ENCODE measurements around the gene PCDHGA8. TPM values are rescaled to one million over a fixed set of nuclear protein-coding genes. Genes with fewer than 3 reads are reported as not detected.

The PCDHGA8 gene
- total RNA-seq, 1 experiment from 2014 or later, result not detected

DNA sequence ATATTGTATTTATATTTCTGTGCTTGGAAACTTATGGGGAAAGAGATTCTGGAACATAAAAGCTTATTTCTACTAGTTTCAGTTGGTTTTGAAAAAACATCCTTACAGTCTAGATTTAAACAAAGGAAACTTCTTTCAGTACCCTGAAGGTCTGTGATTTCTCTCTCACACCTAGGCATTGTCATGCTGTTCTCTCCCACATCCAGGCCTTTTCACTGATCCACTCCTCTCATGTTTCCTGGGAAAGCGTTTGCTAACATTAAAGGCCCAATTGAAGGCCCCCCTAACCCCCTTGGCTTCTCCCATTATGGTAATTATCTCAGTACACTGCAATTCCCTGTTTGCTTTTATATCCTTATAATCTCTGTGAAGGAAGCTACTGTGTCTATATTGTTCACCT is 49.7 kb upstream of the PCDHGA8 start:
- no TSS peak for BruUV-seq (replicated peaks)
- Histone ChIP-seq H4K20me1 (ENCODE audit: insufficient read depth) (no peaks in the 10 kb centered on the region), H3K4me1 (ENCODE audit: control insufficient read depth in 1 of 2, insufficient read depth in 2 of 2, low read length in 2 of 2) (no peaks in the 10 kb centered on the region), H3K9ac (ENCODE audit: low read length) (no peak overlapping the region), H3K4me2 (ENCODE audit: low read length) (no peak overlapping the region), H3K36me3 (ENCODE audit: control insufficient read depth in 1 of 2, insufficient read depth in 2 of 2, low read length in 2 of 2) (no peaks in the 10 kb centered on the region), H3K4me3 (replicated peaks in 1 of 2; ENCODE audit: low read depth in 1 of 2, low read length in 2 of 2) (no peak overlapping the region), H3K79me2 (ENCODE audit: insufficient read depth, low read length) (no peaks in the 10 kb centered on the region), H3K9me3 (ENCODE audit: control insufficient read depth in 1 of 2, insufficient read depth in 1 of 2, low read depth in 1 of 2, low read length in 2 of 2) (peaks cover 4% of the 10 kb centered on the region in 2 experiments; a peak in 2 of 4 replicates), H3K27ac (ENCODE audit: low read depth, low read length) (no peak overlapping the region), H3K9me2 (ENCODE audit: insufficient read depth) (no peaks in the 10 kb centered on the region), H2AFZ (ENCODE audit: low read depth, low read length, poor library complexity, severe bottlenecking) (no peak overlapping the region), H3K27me3 (ENCODE audit: insufficient read depth, low read length) (no peaks in the 10 kb centered on the region)
- POLR2A ChIA-PET, result no interaction called here
- no peak for DNase-seq (ENCODE audit: low read depth, low spot score)
- no peak for TF ChIP-seq EZH2 (IDR thresholded peaks at IDR 0.05)
- TF ChIP-seq, protein P1, sequence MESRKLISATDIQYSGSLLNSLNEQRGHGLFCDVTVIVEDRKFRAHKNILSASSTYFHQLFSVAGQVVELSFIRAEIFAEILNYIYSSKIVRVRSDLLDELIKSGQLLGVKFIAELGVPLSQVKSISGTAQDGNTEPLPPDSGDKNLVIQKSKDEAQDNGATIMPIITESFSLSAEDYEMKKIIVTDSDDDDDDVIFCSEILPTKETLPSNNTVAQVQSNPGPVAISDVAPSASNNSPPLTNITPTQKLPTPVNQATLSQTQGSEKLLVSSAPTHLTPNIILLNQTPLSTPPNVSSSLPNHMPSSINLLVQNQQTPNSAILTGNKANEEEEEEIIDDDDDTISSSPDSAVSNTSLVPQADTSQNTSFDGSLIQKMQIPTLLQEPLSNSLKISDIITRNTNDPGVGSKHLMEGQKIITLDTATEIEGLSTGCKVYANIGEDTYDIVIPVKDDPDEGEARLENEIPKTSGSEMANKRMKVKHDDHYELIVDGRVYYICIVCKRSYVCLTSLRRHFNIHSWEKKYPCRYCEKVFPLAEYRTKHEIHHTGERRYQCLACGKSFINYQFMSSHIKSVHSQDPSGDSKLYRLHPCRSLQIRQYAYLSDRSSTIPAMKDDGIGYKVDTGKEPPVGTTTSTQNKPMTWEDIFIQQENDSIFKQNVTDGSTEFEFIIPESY (IDR thresholded peaks at IDR 0.05; ENCODE audit: extremely low read depth, insufficient replicate concordance, low read length), result no peak
- RAD21 ChIA-PET (ENCODE audit: low non-redundant PET in 1 of 2, low total read pairs in 2 of 2, uncharacterized antibody in 2 of 2, unreplicated experiment in 2 of 2), result no interaction called here
- intact Hi-C loops (cut with micrococcal nuclease), result no loop called here
- no peak for ATAC-seq
- CTCF ChIA-PET, result no interaction called here

DNA sequence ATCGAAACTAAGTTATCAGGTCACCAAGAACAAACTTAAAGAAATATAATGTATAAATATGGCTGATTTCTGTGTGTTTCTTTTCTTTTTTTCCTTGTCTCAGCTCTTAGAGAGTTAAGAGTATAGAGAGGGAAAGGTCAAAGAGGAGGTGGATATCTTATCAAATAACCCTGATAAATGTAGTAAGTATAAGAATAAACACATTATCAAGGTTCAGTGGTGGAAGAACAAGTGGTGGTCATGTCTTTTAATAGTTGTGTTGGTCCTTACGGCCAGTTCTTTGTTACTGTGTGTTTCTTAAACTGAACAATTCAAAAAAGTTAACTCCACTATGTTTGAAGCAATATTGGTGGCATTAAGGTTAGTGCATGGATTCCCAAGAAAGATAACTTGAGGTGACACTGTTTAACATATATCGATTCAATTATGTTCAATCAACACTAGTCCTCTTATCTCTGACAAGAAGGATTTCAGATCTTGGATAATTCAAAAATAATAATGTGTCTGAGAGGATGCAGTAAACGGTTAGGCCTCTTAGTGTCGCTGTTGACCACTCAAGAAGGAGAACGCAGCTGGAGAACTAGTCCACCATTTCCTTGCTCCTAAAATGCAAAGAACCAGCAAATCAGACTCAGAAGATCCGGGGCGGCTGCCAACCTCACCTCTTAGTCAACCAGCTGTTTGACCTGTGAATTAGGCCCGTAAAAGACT is 49.0 kb upstream of the PCDHGA8 start, which contains the start of gene PCDHGA3:
Gene PCDHGA3 (plus strand): TSS at position 588 of the 711 bp plus-strand sequence. CDS start 205 bp downstream, outside the sequence.
- Histone ChIP-seq H4K20me1 (ENCODE audit: insufficient read depth) (no peaks in the 10 kb centered on the region), H3K9me3 (ENCODE audit: control insufficient read depth in 1 of 2, insufficient read depth in 1 of 2, low read depth in 1 of 2, low read length in 2 of 2) (peaks cover 4% of the 10 kb centered on the region in 2 experiments; a peak in 2 of 4 replicates), H3K9ac (ENCODE audit: low read length) (no peak within 1 kb of the TSS), H3K36me3 (ENCODE audit: control insufficient read depth in 1 of 2, insufficient read depth in 2 of 2, low read length in 2 of 2) (no peaks in the 10 kb centered on the region), H3K27me3 (ENCODE audit: insufficient read depth, low read length) (no peaks in the 10 kb centered on the region), H2AFZ (ENCODE audit: low read depth, low read length, poor library complexity, severe bottlenecking) (no peak within 1 kb of the TSS), H3K4me3 (replicated peaks in 1 of 2; ENCODE audit: low read depth in 1 of 2, low read length in 2 of 2) (no peak within 1 kb of the TSS), H3K27ac (ENCODE audit: low read depth, low read length) (no peak within 1 kb of the TSS), H3K4me2 (ENCODE audit: low read length) (no peak within 1 kb of the TSS), H3K79me2 (ENCODE audit: insufficient read depth, low read length) (no peaks in the 10 kb centered on the region), H3K9me2 (ENCODE audit: insufficient read depth) (no peaks in the 10 kb centered on the region), H3K4me1 (ENCODE audit: control insufficient read depth in 1 of 2, insufficient read depth in 2 of 2, low read length in 2 of 2) (no peaks in the 10 kb centered on the region)
- ChIA-PET RAD21 (ENCODE audit: low non-redundant PET in 1 of 2, low total read pairs in 2 of 2, uncharacterized antibody in 2 of 2, unreplicated experiment in 2 of 2) (no interaction called here), POLR2A (no interaction called here), CTCF (no interaction called here)
- DNase-seq (ENCODE audit: low read depth, low spot score), result no peak
- no peak for ATAC-seq
- intact Hi-C loops (cut with micrococcal nuclease), result no loop called here
- TF ChIP-seq, protein P2, sequence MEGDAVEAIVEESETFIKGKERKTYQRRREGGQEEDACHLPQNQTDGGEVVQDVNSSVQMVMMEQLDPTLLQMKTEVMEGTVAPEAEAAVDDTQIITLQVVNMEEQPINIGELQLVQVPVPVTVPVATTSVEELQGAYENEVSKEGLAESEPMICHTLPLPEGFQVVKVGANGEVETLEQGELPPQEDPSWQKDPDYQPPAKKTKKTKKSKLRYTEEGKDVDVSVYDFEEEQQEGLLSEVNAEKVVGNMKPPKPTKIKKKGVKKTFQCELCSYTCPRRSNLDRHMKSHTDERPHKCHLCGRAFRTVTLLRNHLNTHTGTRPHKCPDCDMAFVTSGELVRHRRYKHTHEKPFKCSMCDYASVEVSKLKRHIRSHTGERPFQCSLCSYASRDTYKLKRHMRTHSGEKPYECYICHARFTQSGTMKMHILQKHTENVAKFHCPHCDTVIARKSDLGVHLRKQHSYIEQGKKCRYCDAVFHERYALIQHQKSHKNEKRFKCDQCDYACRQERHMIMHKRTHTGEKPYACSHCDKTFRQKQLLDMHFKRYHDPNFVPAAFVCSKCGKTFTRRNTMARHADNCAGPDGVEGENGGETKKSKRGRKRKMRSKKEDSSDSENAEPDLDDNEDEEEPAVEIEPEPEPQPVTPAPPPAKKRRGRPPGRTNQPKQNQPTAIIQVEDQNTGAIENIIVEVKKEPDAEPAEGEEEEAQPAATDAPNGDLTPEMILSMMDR (IDR thresholded peaks at IDR 0.05 in 2 of 3, conservative IDR thresholded peaks at IDR 0.05 in 1 of 3; ENCODE audit: borderline replicate concordance in 1 of 3, insufficient read depth in 1 of 3, low read depth in 2 of 3, low read length in 2 of 3), result peak in 2 of 3 experiments; percentile 15 to 31; a peak in 2 of 6 replicates
- TF ChIP-seq RAD21 (IDR thresholded peaks at IDR 0.05; ENCODE audit: low read depth), result peak; percentile 19; the same call in 1 of the 2 replicates
- TF ChIP-seq EGR1 (IDR thresholded peaks at IDR 0.05; ENCODE audit: low read depth), result no peak
- BruUV-seq (replicated peaks), result no TSS peak

Data from HCT116 (cell line).